K562 (cell line): ENCODE data around the gene CDK14. TPM values are rescaled to one million over a fixed set of nuclear protein-coding genes. Genes with fewer than 3 reads are reported as not detected.

Experiments used
- ATAC-seq: fragments of 200-7000 bp; cut with Tn5 transposase; 3 replicates; pipeline ENCODE4 v1.9.1; 2020; ENCODE audit warnings: moderate library complexity
- BruUV-seq: library from RNA; stranded (reverse); fragments of 400-500 nt; replicated peaks from 2 replicates; lab custom pipeline; 2021; lab: Mats Ljungman, UMichigan
- CTCF ChIA-PET: fragments of 300-600 bp; formaldehyde crosslinking; extraction: SDS; loops from one replicate; lab custom pipeline; 2021; ENCODE audit warnings: low intra/inter-chr PET ratio; lab: Yijun Ruan, JAX
- POLR2A ChIA-PET: fragments of 300-600, 350-650 bp; sonication (Branson Sonifier 250); formaldehyde crosslinking; extraction: SDS; loops from one replicate; lab custom pipeline; 2021; ENCODE audit warnings: antibody characterized with exemption, inconsistent platforms; lab: Yijun Ruan, JAX
- DNase-seq, 4 experiments: peaks; one replicate each; pipeline versions ENCODE4 v3.0.0 to v3.0.0-alpha.2; 2011 to 2018; ENCODE audit warnings: low spot score in 3 of 4, mixed read lengths in 3 of 4; ENCODE audit errors: extremely low read depth in 1 of 4
- FAIRE-seq: peaks from 2 replicates; lab custom pipeline; 2011; peaks lifted over from hg19 to GRCh38; lab: Jason Lieb, UNC
- H2AFZ ChIP-seq: 2 replicates; pipeline ENCODE4 v1.6.0; 2011; ENCODE audit warnings: low read depth, low read length, control low read depth, inconsistent platforms
- H3K27ac ChIP-seq: fragments of 200-600 bp; 3 replicates; pipeline ENCODE4 v1.8.0; 2011; ENCODE audit warnings: low read depth, mild to moderate bottlenecking, control low read depth, inconsistent platforms, low read length, moderate library complexity, mixed read lengths; ENCODE audit errors: extremely low read depth
- H3K27me3 ChIP-seq, 2 experiments: fragments of 300-600 bp in 1 of 2; 2 replicates in 1 of 2; 3 replicates in 1 of 2; pipeline versions ENCODE4 v1.6.0 to v1.8.0; 2011; ENCODE audit warnings: inconsistent platforms in 2 of 2, low read length in 2 of 2, mild to moderate bottlenecking in 1 of 2, mixed read lengths in 1 of 2, moderate library complexity in 1 of 2; ENCODE audit not compliant: control insufficient read depth in 2 of 2, insufficient read depth in 2 of 2
- H3K36me3 ChIP-seq: fragments of 300-600 bp; 3 replicates; pipeline ENCODE4 v1.8.0; 2011; ENCODE audit warnings: mild to moderate bottlenecking, low read length, inconsistent platforms; ENCODE audit not compliant: control insufficient read depth, insufficient read depth
- H3K4me1 ChIP-seq, 2 experiments: fragments of 200-600 bp in 1 of 2; replicated peaks in 1 of 2; 2 replicates in 1 of 2; 3 replicates in 1 of 2; pipeline versions ENCODE4 v1.5.1 to v1.8.0; 2011; ENCODE audit warnings: inconsistent platforms in 2 of 2, low read length in 2 of 2, mild to moderate bottlenecking in 1 of 2, mixed read lengths in 1 of 2, moderate library complexity in 1 of 2; ENCODE audit not compliant: control insufficient read depth in 2 of 2, insufficient read depth in 2 of 2
- H3K4me2 ChIP-seq: 2 replicates; pipeline ENCODE4 v1.6.1; 2011; ENCODE audit warnings: low read length, control low read depth, inconsistent platforms, mixed read lengths; ENCODE audit not compliant: insufficient read depth
- H3K4me3 ChIP-seq: fragments of 200-600 bp; sonication (generic), shearing (Covaris generic); 2 replicates; pipeline ENCODE4 v1.5.1; 2016; ENCODE audit warnings: control low read depth, inconsistent platforms
- H3K79me2 ChIP-seq: fragments of 200-600 bp; 3 replicates; pipeline ENCODE4 v1.8.0; 2011; ENCODE audit warnings: low read length, inconsistent platforms; ENCODE audit not compliant: control insufficient read depth, insufficient read depth
- H3K9ac ChIP-seq, 2 experiments: 2 replicates each; pipeline versions ENCODE4 v1.6.0 to v1.6.1; 2011; ENCODE audit warnings: low read depth in 2 of 2, low read length in 2 of 2, control low read depth in 1 of 2, inconsistent platforms in 1 of 2, mild to moderate bottlenecking in 1 of 2, mixed read lengths in 1 of 2; ENCODE audit not compliant: insufficient read depth in 1 of 2
- H3K9me1 ChIP-seq: one replicate; pipeline ENCODE4 v1.6.0; 2011; ENCODE audit warnings: inconsistent platforms, mild to moderate bottlenecking, low read length, moderate library complexity; ENCODE audit not compliant: control insufficient read depth, insufficient read depth
- H3K9me3 ChIP-seq: replicated peaks from 2 replicates; pipeline ENCODE4 v1.5.1; 2011; ENCODE audit warnings: low read depth, low read length, inconsistent platforms; ENCODE audit not compliant: control insufficient read depth, insufficient read depth
- H4K20me1 ChIP-seq: replicated peaks from 2 replicates; pipeline ENCODE4 v1.6.1; 2011; ENCODE audit warnings: low read length, inconsistent platforms, mixed read lengths; ENCODE audit not compliant: control insufficient read depth, insufficient read depth
- CBX5 ChIP-seq: IDR thresholded peaks from 2 replicates; pipeline ENCODE4 v1.6.1; 2014; ENCODE audit warnings: low read depth, borderline replicate concordance
- CBX8 ChIP-seq: fragments of 200-600 bp; sonication (generic); IDR thresholded peaks from 2 replicates; pipeline ENCODE4 v1.6.1; 2012; ENCODE audit warnings: borderline replicate concordance, mixed run types, low read depth, mild to moderate bottlenecking, moderate library complexity, mixed read lengths, low read length, control low read depth, inconsistent platforms; ENCODE audit not compliant: poor library complexity, severe bottlenecking; ENCODE audit errors: extremely low read depth
- HMG20B ChIP-seq: fragments of 250-450 bp; sonication (Bioruptor Pico); IDR thresholded peaks from 2 replicates; pipeline ENCODE4 v1.5.0; 2021; ENCODE audit warnings: mild to moderate bottlenecking
- KDM2B ChIP-seq: fragments of 250-450 bp; sonication (Bioruptor Pico); IDR thresholded peaks from 2 replicates; pipeline ENCODE4 v1.8.0; 2021; ENCODE audit warnings: mild to moderate bottlenecking, moderate library complexity
- KLF13 ChIP-seq: fragments of 450-650 bp; IDR thresholded peaks from 2 replicates; pipeline ENCODE4 v1.6.1; 2016; ENCODE audit warnings: missing genetic modification characterization, low read depth, mild to moderate bottlenecking, missing compliant biosample characterization, moderate library complexity, borderline replicate concordance
- NCOA2 ChIP-seq, 2 experiments: fragments of 450-650 bp; IDR thresholded peaks; 2 replicates each; pipeline ENCODE4 v1.6.1; 2018; ENCODE audit warnings: mild to moderate bottlenecking in 2 of 2, moderate library complexity in 1 of 2; ENCODE audit not compliant: partially characterized antibody in 2 of 2
- NR2F6 ChIP-seq: fragments of 450-650 bp; formaldehyde crosslinking; IDR thresholded peaks from 2 replicates; pipeline ENCODE4 v1.4.0; 2020; ENCODE audit warnings: mild to moderate bottlenecking
- RBM34 ChIP-seq: fragments of 200-400 bp; formaldehyde crosslinking; IDR thresholded peaks from 2 replicates; pipeline ENCODE4 v1.6.1; 2018; ENCODE audit warnings: low read length, borderline replicate concordance; ENCODE audit not compliant: insufficient read depth
- SMAD2 ChIP-seq: fragments of 150-350 bp; IDR thresholded peaks from 2 replicates; pipeline ENCODE4 v1.6.1; 2014; ENCODE audit warnings: low read depth, mild to moderate bottlenecking, low read length
- SMARCE1 ChIP-seq: fragments of 450-650 bp; IDR thresholded peaks from 2 replicates; pipeline ENCODE4 v1.7.1; 2016; ENCODE audit warnings: mild to moderate bottlenecking
- SMC3 ChIP-seq: conservative IDR thresholded peaks from 2 replicates; pipeline ENCODE4 v1.6.1; 2011; ENCODE audit warnings: low read depth, low read length, improper control_type of control experiment; ENCODE audit not compliant: insufficient read depth
- ZFP1 ChIP-seq: fragments of 450-650 bp; formaldehyde crosslinking; IDR thresholded peaks from 2 replicates; pipeline ENCODE4 v1.4.0; 2020; ENCODE audit warnings: mild to moderate bottlenecking, mixed read lengths
- WGBS: fragments of 100-300 bp; shearing (Covaris generic); methylation state at CpG from one replicate; pipeline ENCODE4 v1.1.6; 2016; ENCODE audit warnings: low coverage, mixed read lengths; ENCODE audit not compliant: insufficient coverage; ENCODE audit errors: missing lambda C conversion rate; 5-methylcytosine and 5-hydroxymethylcytosine counted together
- in situ Hi-C: fragments of 300-500 bp; cut with MboI; formaldehyde crosslinking; loops from 4 replicates; pipeline ENCODE4 v1.15.0; 2018; ENCODE audit warnings: inconsistent platforms, mixed read lengths
- intact Hi-C: fragments of 100-400 bp; cut with micrococcal nuclease; formaldehyde crosslinking; loops from 2 replicates; pipeline ENCODE4 v1.14.2; 2022
- polyA plus RNA-seq, 8 experiments: library from polyadenylated mRNA; depleted of rRNA in 4 of 8; stranded (reverse) in 5 of 8; unstranded in 3 of 8; fragments of >200 nt; fragmentation: Nextera tagmentation in 2 of 8; fragmentation: Illumina TruSeq in 1 of 8; extraction: Ambion mirVana in 2 of 8; extraction: Trizol in 1 of 8; gene quantifications; 2 replicates each; pipeline versions ENCODE4 v1.2.1 to v1.2.3, GENCODE V29; 2011 to 2014; ENCODE audit warnings: inconsistent platforms in 1 of 8, missing spikeins in 1 of 8
- total RNA-seq, 7 experiments: library from RNA; depleted of rRNA in 6 of 7; stranded (reverse); fragments of >200 nt in 6 of 7; fragmentation: Illumina TruSeq in 2 of 7; extraction: Trizol in 2 of 7; gene quantifications; 2 replicates each; pipeline versions ENCODE4 v1.2.1 to v1.2.3, GENCODE V29; 2011 to 2021; ENCODE audit warnings: low replicate concordance in 1 of 7
- TF ChIP-seq, protein P1 (sequence below): fragments of 250-450 bp; sonication (Bioruptor Pico); IDR thresholded peaks from 2 replicates; pipeline ENCODE4 v1.5.0; 2020; ENCODE audit warnings: mild to moderate bottlenecking
- TF ChIP-seq, protein P2 (sequence below): sonication (generic); formaldehyde crosslinking; IDR thresholded peaks from 2 replicates; pipeline ENCODE4 v1.8.1; 2023; ENCODE audit warnings: missing genetic modification reagents, mild to moderate bottlenecking, borderline replicate concordance

The CDK14 gene
- total and polyA plus RNA-seq, 9 of the 15 experiments (the other 6 are each of a cell fraction or from before 2014, with no cell fraction given): 0.03 to 0.91 (median 0.16) TPM

DNA sequence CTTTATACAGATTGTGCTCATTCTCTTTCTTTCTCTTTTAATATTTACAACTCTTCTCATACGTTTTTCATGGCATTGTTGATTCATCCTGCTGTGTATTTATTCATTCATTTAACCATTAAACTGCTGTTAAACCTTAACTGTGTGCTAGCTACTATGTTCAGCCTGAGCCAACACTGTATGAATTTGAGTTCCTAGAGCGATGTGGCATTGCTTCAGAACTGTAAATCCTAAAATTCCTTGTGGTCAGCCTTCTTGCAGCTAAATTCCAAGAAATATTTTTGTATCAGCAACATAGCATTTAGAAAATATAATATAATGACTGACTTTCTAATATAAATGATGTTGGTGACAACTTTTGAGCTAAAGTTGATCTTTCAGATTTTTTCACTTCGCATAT, 483.4 kb downstream of the CDK14 start (continued):
- TF ChIP-seq, protein P1, sequence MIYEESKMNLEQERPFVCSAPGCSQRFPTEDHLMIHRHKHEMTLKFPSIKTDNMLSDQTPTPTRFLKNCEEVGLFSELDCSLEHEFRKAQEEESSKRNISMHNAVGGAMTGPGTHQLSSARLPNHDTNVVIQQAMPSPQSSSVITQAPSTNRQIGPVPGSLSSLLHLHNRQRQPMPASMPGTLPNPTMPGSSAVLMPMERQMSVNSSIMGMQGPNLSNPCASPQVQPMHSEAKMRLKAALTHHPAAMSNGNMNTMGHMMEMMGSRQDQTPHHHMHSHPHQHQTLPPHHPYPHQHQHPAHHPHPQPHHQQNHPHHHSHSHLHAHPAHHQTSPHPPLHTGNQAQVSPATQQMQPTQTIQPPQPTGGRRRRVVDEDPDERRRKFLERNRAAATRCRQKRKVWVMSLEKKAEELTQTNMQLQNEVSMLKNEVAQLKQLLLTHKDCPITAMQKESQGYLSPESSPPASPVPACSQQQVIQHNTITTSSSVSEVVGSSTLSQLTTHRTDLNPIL (CRISPR knock-in tag): no peak
- TF ChIP-seq, all 486 proteins: peak for 0

DNA sequence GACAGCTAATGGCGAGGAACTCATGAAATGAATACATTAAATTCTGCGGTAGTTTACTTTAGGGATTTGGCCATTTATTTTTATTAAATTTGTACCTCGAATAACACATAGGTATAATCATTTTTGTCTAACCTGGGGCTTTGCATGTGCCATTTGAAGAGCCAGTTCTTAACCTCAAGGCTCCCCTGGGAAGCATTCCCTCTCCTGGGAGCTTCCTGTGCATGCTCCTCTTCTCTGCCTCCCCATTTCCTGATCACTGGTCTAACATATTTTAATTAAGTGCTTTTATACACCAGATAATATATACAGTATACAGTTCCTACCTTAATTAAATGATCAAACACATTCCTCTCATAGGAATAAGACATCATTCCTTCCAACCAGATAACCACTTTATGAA, 484.2 kb downstream of the CDK14 start:
- H2AFZ ChIP-seq: no peak overlapping the region
- H3K79me2 ChIP-seq: no peaks in the 10 kb centered on the region
- ChIA-PET CTCF (no interaction called here), POLR2A (no interaction called here)
- no peaks in the 10 kb centered on the region for H4K20me1 ChIP-seq
- no peak for DNase-seq
- WGBS: 0% methylated on average over 3 of the region's 3 CpGs
- intact Hi-C loops: loop anchor here (10.0 kb wide), 2 partner anchors 354 to 774 kb away; no protein-coding TSS in a partner anchor
- no TSS peak for BruUV-seq
- no peak overlapping the region for H3K27ac ChIP-seq
- no peaks in the 10 kb centered on the region for H3K36me3 ChIP-seq
- H3K4me1 ChIP-seq: no peaks in the 10 kb centered on the region
- no peak overlapping the region for H3K9ac ChIP-seq
- H3K4me3 ChIP-seq: no peak overlapping the region
- no peaks in the 10 kb centered on the region for H3K9me1 ChIP-seq
- ATAC-seq: no peak
- H3K27me3 ChIP-seq: peaks cover 0 to 3% of the 10 kb centered on the region in 2 experiments; a peak in 1 of 5 replicates
- no peaks in the 10 kb centered on the region for H3K9me3 ChIP-seq
- FAIRE-seq: no peak
- in situ Hi-C loops: no loop called here
- no peak overlapping the region for H3K4me2 ChIP-seq
- TF ChIP-seq SMARCE1 (no peak), NCOA2 (IDR thresholded peaks at IDR 0.05; ENCODE audit: partially characterized antibody in 2 of 2) (no peak), RBM34 (no peak), KLF13 (tag) (no peak), CBX5 (no peak), ZFP1 (no peak), SMC3 (no peak), NR2F6 (CRISPR knock-in tag) (no peak), SMAD2 (no peak), HMG20B (CRISPR knock-in tag) (no peak), KDM2B (CRISPR knock-in tag) (no peak), CBX8 (no peak)
- TF ChIP-seq, protein P2, sequence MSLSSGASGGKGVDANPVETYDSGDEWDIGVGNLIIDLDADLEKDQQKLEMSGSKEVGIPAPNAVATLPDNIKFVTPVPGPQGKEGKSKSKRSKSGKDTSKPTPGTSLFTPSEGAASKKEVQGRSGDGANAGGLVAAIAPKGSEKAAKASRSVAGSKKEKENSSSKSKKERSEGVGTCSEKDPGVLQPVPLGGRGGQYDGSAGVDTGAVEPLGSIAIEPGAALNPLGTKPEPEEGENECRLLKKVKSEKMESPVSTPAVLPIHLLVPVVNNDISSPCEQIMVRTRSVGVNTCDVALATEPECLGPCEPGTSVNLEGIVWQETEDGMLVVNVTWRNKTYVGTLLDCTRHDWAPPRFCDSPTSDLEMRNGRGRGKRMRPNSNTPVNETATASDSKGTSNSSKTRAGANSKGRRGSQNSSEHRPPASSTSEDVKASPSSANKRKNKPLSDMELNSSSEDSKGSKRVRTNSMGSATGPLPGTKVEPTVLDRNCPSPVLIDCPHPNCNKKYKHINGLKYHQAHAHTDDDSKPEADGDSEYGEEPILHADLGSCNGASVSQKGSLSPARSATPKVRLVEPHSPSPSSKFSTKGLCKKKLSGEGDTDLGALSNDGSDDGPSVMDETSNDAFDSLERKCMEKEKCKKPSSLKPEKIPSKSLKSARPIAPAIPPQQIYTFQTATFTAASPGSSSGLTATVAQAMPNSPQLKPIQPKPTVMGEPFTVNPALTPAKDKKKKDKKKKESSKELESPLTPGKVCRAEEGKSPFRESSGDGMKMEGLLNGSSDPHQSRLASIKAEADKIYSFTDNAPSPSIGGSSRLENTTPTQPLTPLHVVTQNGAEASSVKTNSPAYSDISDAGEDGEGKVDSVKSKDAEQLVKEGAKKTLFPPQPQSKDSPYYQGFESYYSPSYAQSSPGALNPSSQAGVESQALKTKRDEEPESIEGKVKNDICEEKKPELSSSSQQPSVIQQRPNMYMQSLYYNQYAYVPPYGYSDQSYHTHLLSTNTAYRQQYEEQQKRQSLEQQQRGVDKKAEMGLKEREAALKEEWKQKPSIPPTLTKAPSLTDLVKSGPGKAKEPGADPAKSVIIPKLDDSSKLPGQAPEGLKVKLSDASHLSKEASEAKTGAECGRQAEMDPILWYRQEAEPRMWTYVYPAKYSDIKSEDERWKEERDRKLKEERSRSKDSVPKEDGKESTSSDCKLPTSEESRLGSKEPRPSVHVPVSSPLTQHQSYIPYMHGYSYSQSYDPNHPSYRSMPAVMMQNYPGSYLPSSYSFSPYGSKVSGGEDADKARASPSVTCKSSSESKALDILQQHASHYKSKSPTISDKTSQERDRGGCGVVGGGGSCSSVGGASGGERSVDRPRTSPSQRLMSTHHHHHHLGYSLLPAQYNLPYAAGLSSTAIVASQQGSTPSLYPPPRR (CRISPR knock-in tag): no peak
